22Rv1 (cell line): ENCODE results near the gene MEF2A.
A peak's percentile ranks its signal among the peaks of the same experiment; 100 is the strongest.

Source experiments
- H3K27ac ChIP-seq: fragments of 450-650 bp; 2 replicates; pipeline ENCODE4 v1.5.1; 2017
- CTCF ChIP-seq: fragments of 450-650 bp; IDR thresholded peaks from 2 replicates; pipeline ENCODE4 v1.5.1; 2017; ENCODE audit warnings: mild to moderate bottlenecking
- ZFX ChIP-seq: fragments of 450-650 bp; IDR thresholded peaks from 2 replicates; pipeline ENCODE4 v1.6.1; 2017; ENCODE audit warnings: antibody characterized with exemption, borderline replicate concordance

The MEF2A gene

GRCh38 chr15:99574502-99574901, 8.7 kb downstream of the MEF2A start:
- H3K27ac ChIP-seq: peak overlapping the region; percentile 59
- TF ChIP-seq CTCF: no peak
- TF ChIP-seq ZFX: no peak

GRCh38 chr15:99578809-99579208, 13.0 kb downstream of the MEF2A start:
- H3K27ac ChIP-seq: no peak overlapping the region
- TF ChIP-seq ZFX: no peak
- TF ChIP-seq CTCF: no peak

- no peak for TF ChIP-seq CTCF
- no peak for TF ChIP-seq ZFX
- no peak overlapping the region for H3K27ac ChIP-seq
Observed at GRCh38 chr15:99580076-99580475, 14.3 kb downstream of the MEF2A start.

GRCh38 chr15:99582508-99582960, 16.8 kb downstream of the MEF2A start:
- TF ChIP-seq ZFX: no peak
- no peak for TF ChIP-seq CTCF
- H3K27ac ChIP-seq: no peak overlapping the region

- no peak overlapping the region for H3K27ac ChIP-seq
- no peak for TF ChIP-seq CTCF
- TF ChIP-seq ZFX: no peak
Observed at GRCh38 chr15:99584081-99584600, 18.4 kb downstream of the MEF2A start.

- H3K27ac ChIP-seq: no peak overlapping the region
- no peak for TF ChIP-seq ZFX
- TF ChIP-seq CTCF: no peak
Observed at GRCh38 chr15:99586121-99586520, 20.3 kb downstream of the MEF2A start.

- no peak overlapping the region for H3K27ac ChIP-seq
- TF ChIP-seq CTCF (no peak), ZFX (no peak)
Observed at GRCh38 chr15:99589801-99590200, 24.0 kb downstream of the MEF2A start.
